HG03378 (cell line): ENCODE measurements around the gene CCDC158.
"Not testable (repeated sequence)": the region's sequence is repeated elsewhere in the genome, so short reads cannot be mapped to it uniquely, and the experiment has no call there.

Experiments used
- ATAC-seq: cut with Tn5 transposase; IDR thresholded peaks from one replicate; pipeline ENCODE4 v1.9.1; 2021; ENCODE audit warnings: mild to moderate bottlenecking, moderate library complexity; ENCODE audit not compliant: unreplicated experiment

CCDC158 gene

GRCh38 chr4:76313547-76313946, 107.4 kb downstream of the CCDC158 start:
- no peak for ATAC-seq

DNA sequence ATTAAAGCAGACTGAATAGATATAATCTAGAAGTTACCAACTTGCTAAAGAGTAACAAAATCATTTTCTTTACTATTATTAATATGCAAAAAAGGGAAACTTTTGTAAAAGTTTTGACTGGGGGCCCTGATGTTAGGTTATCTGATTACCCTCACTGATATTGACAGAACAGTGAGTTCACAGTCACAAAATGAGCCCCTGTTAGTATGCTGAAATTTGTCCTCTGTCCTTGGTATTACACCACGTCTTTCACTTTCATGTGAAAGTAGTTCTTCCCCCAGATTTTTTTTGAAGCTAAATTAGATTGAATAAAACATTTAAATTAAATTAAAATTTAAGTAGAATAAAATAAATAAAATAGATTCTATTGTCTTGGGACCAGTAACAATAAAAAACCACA, 108.5 kb downstream of the CCDC158 start:
- ATAC-seq: no peak

DNA sequence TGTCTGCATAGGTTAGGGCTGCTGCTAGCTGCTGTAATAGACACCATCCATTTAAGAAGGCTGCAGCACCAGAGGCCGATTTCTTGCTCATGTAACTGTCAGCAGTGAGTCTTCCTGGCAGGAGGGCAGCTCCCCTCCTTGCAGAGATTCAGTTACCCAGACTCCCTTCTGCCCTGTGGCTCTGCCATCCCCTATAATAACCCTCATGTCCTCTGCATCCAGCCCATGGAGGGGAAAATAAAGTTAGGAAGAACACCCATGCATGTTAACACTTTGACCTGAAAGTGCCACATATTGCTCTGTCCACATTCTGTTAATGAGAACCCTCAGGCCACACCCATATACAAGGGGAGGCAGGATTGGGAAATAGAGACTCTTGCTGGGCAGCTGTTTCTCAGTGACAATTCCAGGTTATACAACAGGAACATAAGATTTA, 109.0 kb downstream of the CCDC158 start:
- no peak for ATAC-seq

DNA sequence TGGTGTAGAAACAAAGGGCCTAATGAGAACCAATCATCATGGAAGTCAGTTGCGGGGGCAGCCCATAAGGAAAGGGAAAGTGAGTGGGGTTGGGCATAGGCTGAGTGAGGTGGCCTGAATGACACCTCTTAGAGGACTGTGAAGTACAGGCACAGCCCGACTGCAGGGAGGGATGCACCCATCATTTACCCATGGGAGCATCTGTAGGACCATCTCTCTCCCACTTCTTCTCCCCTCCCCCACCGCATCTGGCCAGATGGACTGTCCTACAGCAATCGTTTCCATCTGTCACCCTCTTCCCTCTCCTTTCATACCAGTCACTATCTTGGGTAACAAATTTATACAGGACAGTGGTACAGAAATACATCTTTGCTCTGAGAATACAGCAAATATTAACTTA, 110.3 kb downstream of the CCDC158 start:
- ATAC-seq: no peak

- ATAC-seq: no peak
Measured at GRCh38 chr4:76309939-76310550, 110.9 kb downstream of the CCDC158 start.

- ATAC-seq: no peak
Measured at GRCh38 chr4:76308548-76308947, 112.4 kb downstream of the CCDC158 start.

DNA sequence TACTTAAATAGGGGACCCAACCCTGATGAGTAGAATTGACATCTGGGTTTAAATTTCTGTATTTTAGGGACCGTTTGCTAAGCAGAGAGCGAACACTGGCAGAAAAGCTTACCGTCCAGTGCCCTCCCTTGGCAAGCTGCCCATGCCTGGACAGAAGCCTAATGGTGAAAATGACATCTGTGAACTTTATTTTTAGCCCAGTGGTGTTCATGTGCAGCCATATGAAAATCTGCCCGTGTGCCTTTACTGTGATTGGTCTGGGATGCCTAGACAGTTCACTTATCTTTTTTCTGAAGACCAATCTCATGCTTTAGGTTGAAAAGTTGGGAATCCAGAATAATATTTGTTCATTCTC, 113.3 kb downstream of the CCDC158 start:
- no peak for ATAC-seq

DNA sequence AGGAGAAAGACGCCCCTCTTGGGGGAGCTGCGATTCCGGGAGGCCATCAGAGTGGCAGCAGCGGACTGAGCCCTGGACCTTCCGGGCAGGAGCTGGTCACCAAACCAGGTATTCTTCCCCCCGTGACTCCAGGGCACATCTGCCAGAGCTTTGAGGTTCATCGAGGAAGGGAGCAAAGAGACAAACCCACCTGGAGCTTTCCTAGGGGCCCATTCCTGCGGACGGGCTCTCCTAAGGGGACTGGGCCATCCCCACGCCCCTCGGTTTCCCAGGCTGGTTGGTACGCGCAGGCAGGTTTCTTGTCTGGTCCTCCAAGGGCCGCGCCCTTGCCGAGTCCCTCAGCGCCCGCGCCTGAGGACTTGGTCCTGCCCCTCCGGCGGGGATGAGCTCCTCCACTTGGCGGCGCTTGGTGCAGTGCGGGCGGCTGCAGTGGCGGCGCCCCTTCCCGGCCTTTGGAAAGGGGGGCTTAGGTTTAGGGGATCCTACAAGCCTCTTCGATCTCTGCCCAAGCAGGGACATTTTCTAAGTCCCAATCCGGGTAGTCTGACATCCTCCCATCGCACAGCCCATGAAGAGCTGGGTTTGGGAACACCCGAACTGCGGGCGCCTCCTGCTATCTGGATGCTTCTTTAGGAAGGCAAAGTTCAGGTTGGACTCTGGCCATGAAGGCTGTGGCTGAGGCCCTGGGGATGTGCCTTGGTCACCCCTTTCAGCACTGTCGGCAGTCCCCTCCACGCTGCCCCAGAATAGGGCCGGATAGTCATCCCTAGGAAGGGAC, 113.9 kb downstream of the CCDC158 start:
- ATAC-seq: no peak

- ATAC-seq: no peak
Measured at GRCh38 chr4:76305971-76306881, 114.7 kb downstream of the CCDC158 start, which contains the start of gene STBD1. TSS of gene STBD1 (plus strand) at chr4:76306733. CDS start at chr4:76306770, 37 bp downstream.

DNA sequence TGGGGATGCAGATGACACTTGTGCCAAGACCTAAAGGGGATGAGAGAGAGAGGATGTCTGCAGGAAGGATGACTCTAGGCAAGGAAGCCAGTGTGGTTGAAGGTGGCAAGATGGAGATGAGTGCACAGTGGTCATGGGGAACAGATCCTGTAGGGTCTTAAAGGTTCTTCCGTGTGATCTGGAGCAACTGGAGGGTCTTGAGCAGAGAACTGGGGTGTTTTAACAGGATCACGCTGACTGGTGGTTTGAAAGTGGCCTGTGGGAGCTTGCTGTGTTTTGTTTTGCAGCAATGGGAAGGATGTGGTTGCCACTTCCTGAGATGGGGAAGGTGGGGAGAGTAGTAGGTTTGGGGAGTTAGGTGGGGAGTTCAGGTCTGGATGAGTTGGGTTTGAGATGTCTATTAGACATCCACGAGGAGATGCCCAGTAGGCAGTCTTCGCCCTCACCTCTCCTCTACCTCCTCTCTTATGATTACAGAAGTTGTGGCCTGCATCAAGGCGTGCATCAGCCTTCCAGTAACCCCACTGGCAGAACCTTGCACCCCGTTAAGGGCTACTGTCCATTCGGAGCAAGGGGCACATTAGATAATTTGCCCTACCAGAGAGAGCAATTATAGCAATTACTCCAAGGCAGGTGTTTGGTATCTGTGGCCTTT, 115.8 kb downstream of the CCDC158 start:
- ATAC-seq: no peak

GRCh38 chr4:76302826-76303438, 118.0 kb downstream of the CCDC158 start:
- ATAC-seq: no peak

DNA sequence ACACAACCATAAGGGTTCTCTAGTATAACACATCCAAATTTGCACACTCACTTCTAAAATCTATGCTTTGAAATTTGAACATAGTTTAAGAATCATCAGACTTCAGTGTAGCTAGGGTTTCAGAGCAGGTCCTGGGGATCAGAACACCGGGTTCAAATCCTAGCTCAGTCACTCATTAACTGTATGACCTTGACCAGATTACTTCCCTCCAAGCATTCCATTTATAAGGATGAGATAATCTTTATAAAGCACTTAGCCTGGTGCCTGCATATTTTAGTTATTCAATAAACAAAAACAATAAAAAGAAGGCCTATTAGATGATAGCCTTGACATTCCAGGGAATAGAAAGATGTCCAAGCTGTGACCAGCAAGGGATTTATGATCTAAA, 119.2 kb downstream of the CCDC158 start:
- no peak for ATAC-seq

DNA sequence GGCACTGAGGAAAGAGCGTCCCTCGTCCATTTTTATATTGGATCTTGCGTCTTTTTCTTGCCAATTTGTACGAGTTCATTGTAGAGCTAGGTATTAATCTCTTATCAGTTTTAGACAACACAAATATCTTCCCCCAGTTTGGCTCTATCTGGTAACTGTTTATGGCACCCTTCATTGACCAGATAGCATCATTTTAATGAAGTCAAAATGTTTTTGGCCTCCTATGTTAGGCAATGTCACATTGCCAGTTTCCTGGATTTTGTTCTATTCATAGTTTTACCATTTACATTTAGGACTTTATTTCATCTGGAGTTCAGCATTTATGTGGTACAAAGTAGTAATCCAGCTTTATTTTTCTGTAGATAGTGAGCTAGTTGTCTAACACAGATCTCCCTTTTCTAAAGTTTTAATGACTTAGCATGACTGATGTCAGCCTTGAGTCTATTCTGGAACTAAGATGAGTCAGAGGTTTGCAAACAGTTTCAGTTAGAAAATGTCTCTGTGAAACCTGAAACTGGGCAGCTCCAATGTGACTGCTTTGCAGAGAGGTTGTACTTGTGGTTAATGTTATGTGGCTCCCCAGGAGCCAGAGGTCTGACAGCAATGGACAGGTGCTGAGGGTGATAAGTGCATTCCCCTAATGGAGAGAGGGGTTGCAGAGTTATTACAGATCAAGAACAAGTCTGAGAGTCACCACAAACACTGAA, 119.7 kb downstream of the CCDC158 start:
- peak; percentile 99 for ATAC-seq

DNA sequence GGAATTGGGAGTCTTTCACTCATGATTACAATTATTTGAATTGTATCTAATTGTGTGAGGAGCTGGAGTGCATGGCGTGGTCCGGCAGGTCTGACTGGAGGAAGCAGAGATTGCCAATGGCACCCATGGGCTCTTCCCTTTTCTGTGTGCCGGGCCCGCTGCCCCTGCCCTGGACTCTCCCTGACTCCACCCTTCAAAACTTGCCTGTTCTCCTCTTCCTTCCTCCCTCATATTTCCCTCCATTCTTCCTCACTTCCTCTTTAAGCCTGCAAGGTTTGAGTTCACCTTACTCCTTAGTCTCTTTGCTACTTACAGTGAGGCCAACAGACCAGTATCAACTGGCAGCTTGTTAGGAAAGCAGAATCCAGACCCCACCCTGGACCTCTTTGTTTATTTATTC, 120.9 kb downstream of the CCDC158 start:
- no peak for ATAC-seq

DNA sequence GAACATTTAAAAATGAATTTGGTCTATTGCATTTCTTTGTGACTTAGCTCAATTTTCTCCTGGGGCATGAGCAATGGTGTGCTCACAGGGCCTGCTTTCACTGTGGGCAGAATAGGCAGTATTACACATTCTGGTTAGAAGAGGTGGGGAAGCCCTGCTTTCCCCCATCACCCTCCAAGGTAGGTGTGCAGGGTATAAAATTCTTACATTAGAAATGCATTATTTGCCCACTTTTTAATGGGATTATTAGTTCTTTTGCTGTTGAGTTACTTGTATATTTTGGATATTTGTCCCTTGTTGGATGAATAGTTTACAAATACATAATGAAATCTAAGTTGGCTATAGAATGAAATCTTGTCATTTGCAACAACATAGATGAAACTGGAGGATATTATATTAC, 122.7 kb downstream of the CCDC158 start:
- no peak for ATAC-seq

DNA sequence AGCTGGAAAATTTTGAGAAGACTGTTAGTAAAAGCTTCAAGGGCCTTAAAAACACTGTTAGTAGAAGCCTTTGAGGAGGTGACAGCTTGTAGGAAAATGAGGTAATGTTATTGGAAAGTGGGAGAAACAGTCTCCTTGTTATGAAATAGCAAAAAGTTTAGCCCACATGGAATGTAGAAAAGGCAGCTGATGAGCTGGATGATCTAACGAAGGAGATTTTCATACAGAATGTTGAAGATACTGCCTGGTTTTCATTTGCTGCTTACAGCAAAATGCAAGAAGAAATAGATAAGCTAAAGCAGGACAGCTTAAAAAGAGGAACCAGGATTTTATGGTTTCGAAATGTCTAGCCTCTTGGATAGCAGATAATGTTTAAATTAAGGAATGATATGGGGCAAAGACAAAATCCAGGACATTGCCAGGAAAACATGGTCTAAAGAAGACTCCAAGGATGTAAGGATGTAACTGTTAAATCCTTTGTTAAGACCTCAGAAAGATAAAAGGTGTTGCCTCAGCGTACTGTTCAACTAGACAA, 124.6 kb downstream of the CCDC158 start:
- no peak for ATAC-seq

DNA sequence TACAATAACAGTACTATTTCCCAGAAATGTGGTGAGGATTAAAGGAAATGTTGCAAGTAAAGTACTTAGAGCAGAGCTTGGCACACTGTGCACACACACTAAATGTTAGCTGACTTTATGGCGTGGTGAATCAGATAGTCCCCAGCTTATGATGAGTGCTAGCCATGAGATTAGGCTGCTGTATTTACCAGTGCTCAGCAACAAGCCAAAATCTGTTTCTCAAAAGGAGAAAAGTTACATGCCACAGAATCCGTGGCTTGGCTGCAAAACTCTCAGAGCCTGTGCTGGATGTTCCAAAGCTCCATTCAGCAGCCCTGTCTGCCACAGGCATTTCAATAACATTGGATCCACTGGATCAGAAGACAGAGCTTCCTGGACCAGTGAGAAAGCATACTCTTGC, 127.2 kb downstream of the CCDC158 start:
- ATAC-seq: no peak

- ATAC-seq: no peak
Measured at GRCh38 chr4:76292730-76293129, 128.2 kb downstream of the CCDC158 start.

GRCh38 chr4:76287811-76288210, 133.1 kb downstream of the CCDC158 start:
- not testable (repeated sequence) for ATAC-seq

DNA sequence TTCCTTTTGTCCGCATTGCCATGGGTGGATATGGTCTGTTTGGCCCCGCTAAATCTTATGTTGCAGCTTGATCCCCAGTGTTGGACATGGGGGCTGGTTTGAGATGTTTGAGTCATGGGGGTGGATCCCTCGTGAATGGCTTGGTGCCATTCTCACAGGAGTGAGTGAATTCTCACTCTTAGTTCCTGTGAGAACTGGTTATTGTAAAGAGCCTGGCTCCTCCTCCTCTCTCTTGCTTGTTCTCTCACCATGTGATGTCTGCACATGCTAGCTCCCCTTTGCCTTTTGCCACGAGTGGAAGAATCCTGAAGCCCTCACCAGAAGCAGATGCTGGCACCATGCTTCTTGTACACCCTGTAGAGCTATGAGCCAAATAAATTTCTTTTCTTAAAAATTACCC, 137.0 kb downstream of the CCDC158 start:
- ATAC-seq: no peak
